ENCODE measurements around the gene WDR5. TPM values are rescaled to one million over a fixed set of nuclear protein-coding genes. Genes with fewer than 3 reads are reported as not detected.

WDR5 gene
- total and polyA plus RNA-seq, 9 of the 15 experiments (the other 6 are each of a cell fraction or from before 2014, with no cell fraction given) = 3.0 to 56.8 (median 38.6) TPM

- Histone ChIP-seq H3K27ac (ENCODE audit: extremely low read depth, low read depth, low read length) (no peak overlapping the region), H2AFZ (ENCODE audit: low read depth, low read length) (no peak overlapping the region), H3K9ac (ENCODE audit: insufficient read depth in 1 of 2, low read depth in 2 of 2, low read length in 2 of 2) (no peak overlapping the region), H3K9me3 (replicated peaks; ENCODE audit: control insufficient read depth, insufficient read depth, low read depth, low read length) (no peaks in the 10 kb centered on the region), H3K9me1 (ENCODE audit: control insufficient read depth, insufficient read depth, low read length) (no peaks in the 10 kb centered on the region), H3K79me2 (ENCODE audit: control insufficient read depth, insufficient read depth, low read length) (no peaks in the 10 kb centered on the region), H3K4me2 (ENCODE audit: insufficient read depth, low read length) (no peak overlapping the region), H3K4me3 (no peak overlapping the region), H3K4me1 (replicated peaks in 1 of 2; ENCODE audit: control insufficient read depth in 2 of 2, insufficient read depth in 2 of 2, low read length in 2 of 2) (0 out of 5 replicates have a peak, but pooled peaks cover 0 to 5% of the 10 kb centered on the region in 2 experiments), H3K27me3 (ENCODE audit: control insufficient read depth in 2 of 2, insufficient read depth in 2 of 2, low read length in 2 of 2) (no peaks in the 10 kb centered on the region), H4K20me1 (replicated peaks; ENCODE audit: control insufficient read depth, insufficient read depth, low read length) (peaks cover 4% of the 10 kb centered on the region; the same call in 1 of the 2 replicates), H3K36me3 (ENCODE audit: control insufficient read depth, insufficient read depth, low read length) (peaks cover 100% of the 10 kb centered on the region)
- BruUV-seq (replicated peaks) = no TSS peak
- ATAC-seq = no peak
- WGBS (ENCODE audit: insufficient coverage, low coverage, missing lambda C conversion rate) = 100% methylated on average over 14 of the region's 23 CpGs
- TF ChIP-seq TEAD1 (CRISPR knock-in tag; IDR thresholded peaks at IDR 0.05) (no peak), RBM25 (IDR thresholded peaks at IDR 0.05; ENCODE audit: low read depth, low read length, severe bottlenecking) (no peak), TSC22D4 (tag; IDR thresholded peaks at IDR 0.05) (no peak), TAF9B (IDR thresholded peaks at IDR 0.05; ENCODE audit: partially characterized antibody) (no peak), BDP1 (IDR thresholded peaks at IDR 0.05; ENCODE audit: insufficient read depth, insufficient read length) (no peak), KDM5B (IDR thresholded peaks at IDR 0.05; ENCODE audit: insufficient replicate concordance, low read depth, low read length) (no peak), ZNF584 (CRISPR knock-in tag; IDR thresholded peaks at IDR 0.05; ENCODE audit: low read depth) (no peak)
- no peak for DNase-seq (ENCODE audit: extremely low read depth in 1 of 4, low spot score in 3 of 4)
- in situ Hi-C loops (cut with MboI) (no loop called here), intact Hi-C loops (cut with micrococcal nuclease) (no loop called here)
- POLR2A ChIA-PET = interaction anchor here (1.1 kb wide), 1 partner anchor 28 kb away, joined by 3 read pairs; no protein-coding TSS in a partner anchor
- FAIRE-seq = no peak
- CTCF ChIA-PET (ENCODE audit: low intra/inter-chr PET ratio) = no interaction called here
Observed at GRCh38 chr9:134153450-134153849, 17.6 kb downstream of the WDR5 start.

Measured in K562 (cell line).